Upper lobe of left lung (tissue), 4 donors: ENCODE results near the gene CNRIP1.

Source experiments
- CTCF ChIP-seq, 6 experiments: fragments of 450-650 bp in 4 of 6; fragments of 200-600 bp in 2 of 6; sonication (generic) in 2 of 6; IDR thresholded peaks; one replicate each; pipeline ENCODE4 v1.5.1; 2016 to 2019; ENCODE audit warnings: antibody characterized with exemption in 6 of 6
- EP300 ChIP-seq, 4 donors: sonication (generic); formaldehyde crosslinking; IDR thresholded peaks; one replicate each; pipeline ENCODE4 v1.5.1; 2017; ENCODE audit warnings: antibody characterized with exemption in 4 of 4, control low read depth in 2 of 4
- POLR2A ChIP-seq, 4 donors: fragments of 450-650 bp; IDR thresholded peaks; one replicate each; pipeline ENCODE4 v1.5.1; 2016 to 2017; ENCODE audit warnings: antibody characterized with exemption in 4 of 4, mild to moderate bottlenecking in 2 of 4

GRCh38 chr2:68248806-68249205 is 70.9 kb downstream of the CNRIP1 start:
- no peak for TF ChIP-seq CTCF (IDR thresholded peaks at IDR 0.05)
- no peak for TF ChIP-seq POLR2A (IDR thresholded peaks at IDR 0.05)
- no peak for TF ChIP-seq EP300 (IDR thresholded peaks at IDR 0.05)
